ENCODE measurements around the gene GPR62. TPM values are rescaled to one million over a fixed set of nuclear protein-coding genes. Genes with fewer than 3 reads are reported as not detected.
A peak's percentile ranks its signal among the peaks of the same experiment; 100 is the strongest.

Gene GPR62
- total and polyA plus RNA-seq, 11 donors = 0.06 to 0.27 (median 0.20) TPM; not detected in 4

DNA sequence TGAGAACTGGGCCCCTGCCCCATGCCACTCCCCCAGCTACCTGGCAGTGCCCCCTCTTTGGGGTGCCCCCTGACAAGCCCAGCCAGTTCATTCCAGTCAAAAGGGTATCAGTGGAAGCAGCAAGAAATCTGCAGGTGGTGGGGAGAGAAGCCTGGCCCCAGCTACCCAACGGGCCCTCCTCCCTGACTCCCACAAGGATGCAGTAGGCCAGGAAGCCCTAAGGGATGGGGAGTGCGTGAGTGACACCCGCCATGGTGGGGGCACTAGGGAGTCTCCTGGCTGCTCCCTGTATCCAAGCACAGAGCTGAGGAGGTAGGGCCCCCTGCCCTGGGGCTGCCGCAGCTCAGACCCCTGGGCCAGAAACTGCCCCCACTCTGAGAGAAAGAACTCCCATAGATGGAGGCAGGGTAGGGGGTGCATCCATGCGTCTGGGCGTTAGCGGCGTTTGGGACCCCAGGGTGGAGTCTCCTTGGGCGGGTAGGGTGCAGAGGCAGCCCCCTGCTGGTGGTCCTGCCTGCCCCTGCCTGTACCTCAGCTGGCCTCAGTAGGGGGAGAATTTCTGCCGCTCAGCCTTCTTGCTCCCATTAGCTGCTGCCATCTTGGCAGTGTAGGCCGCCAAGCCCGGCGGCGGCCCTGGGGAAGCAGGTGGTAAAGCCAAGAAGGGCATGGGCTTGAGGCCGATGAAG, 2.5 kb downstream of the GPR62 start:
- intact Hi-C loops (cut with DNase I) = no loop called here
- WGBS, 4 donors = 93 to 96% (median 95%) methylated on average over 15 of the region's 15 CpGs
- Histone ChIP-seq H3K4me1 (peaks cover 0 to 36% (median 24%) of the 10 kb centered on the region in 12 donors), H3K4me3 (no peak overlapping the region), H3K36me3 (peaks cover 0 to 34% (median 22%) of the 10 kb centered on the region in 9 donors), H3K27ac (no peak overlapping the region), H3K9me3 (no peaks in the 10 kb centered on the region), H3K27me3 (peaks cover 0 to 21% (median 0%) of the 10 kb centered on the region in 9 donors)
- ATAC-seq (no peak), DNase-seq (peak in 2 of 5 donors; percentile 14 to 43)
- TF ChIP-seq POLR2A (IDR thresholded peaks at IDR 0.05) (no peak), CTCF (IDR thresholded peaks at IDR 0.05) (no peak)

- H3K4me3 ChIP-seq = no peak overlapping the region
- DNase-seq = peak in 2 of 5 donors; percentile 18 to 49
- TF ChIP-seq CTCF (IDR thresholded peaks at IDR 0.05) (no peak), POLR2A (IDR thresholded peaks at IDR 0.05) (no peak)
- H3K9me3 ChIP-seq = no peaks in the 10 kb centered on the region
- ATAC-seq = no peak
- H3K4me1 ChIP-seq = peaks cover 0 to 48% (median 28%) of the 10 kb centered on the region in 12 donors
- H3K27ac ChIP-seq = no peak overlapping the region
- intact Hi-C loops (cut with DNase I) = no loop called here
- peaks cover 0 to 34% (median 22%) of the 10 kb centered on the region in 9 donors for H3K36me3 ChIP-seq
- WGBS, 4 donors = 90 to 96% (median 94%) methylated on average over 13 to 20 of the region's 20 CpGs
- H3K27me3 ChIP-seq = peaks cover 0 to 21% (median 0%) of the 10 kb centered on the region in 9 donors
These were observed 3.7 kb downstream of the GPR62 start for GRCh38 chr3:51958603-51959521.

GRCh38 chr3:51959651-51960050, 4.5 kb downstream of the GPR62 start:
- no peak overlapping the region for H3K27ac ChIP-seq
- H3K4me3 ChIP-seq = no peak overlapping the region
- TF ChIP-seq POLR2A (IDR thresholded peaks at IDR 0.05) = no peak
- TF ChIP-seq CTCF (IDR thresholded peaks at IDR 0.05) = no peak
- H3K36me3 ChIP-seq = peaks cover 0 to 34% (median 22%) of the 10 kb centered on the region in 9 donors
- peaks cover 0 to 56% (median 31%) of the 10 kb centered on the region in 12 donors for H3K4me1 ChIP-seq
- intact Hi-C loops (cut with DNase I) = loop anchor here in 1 of 10 donors (10.0 kb wide), 1 partner anchor 1605 kb away; the partner anchor contains the start of genes CYB561D2, NPRL2 and TMEM115
- ATAC-seq (no peak), DNase-seq (peak in 2 of 5 donors; percentile 1 to 53)
- H3K9me3 ChIP-seq = no peaks in the 10 kb centered on the region
- H3K27me3 ChIP-seq = peaks cover 0 to 21% (median 0%) of the 10 kb centered on the region in 9 donors
- 96 to 98% (median 97%) methylated on average over 7 of the region's 7 CpGs for WGBS, 4 donors
